Measurements from ENCODE around the gene COL6A3. TPM values are rescaled to one million over a fixed set of nuclear protein-coding genes. Genes with fewer than 3 reads are reported as not detected.

COL6A3 gene
- total RNA-seq, 1 donor from 2014 or later = 13.0 TPM

- TF ChIP-seq, protein P1, sequence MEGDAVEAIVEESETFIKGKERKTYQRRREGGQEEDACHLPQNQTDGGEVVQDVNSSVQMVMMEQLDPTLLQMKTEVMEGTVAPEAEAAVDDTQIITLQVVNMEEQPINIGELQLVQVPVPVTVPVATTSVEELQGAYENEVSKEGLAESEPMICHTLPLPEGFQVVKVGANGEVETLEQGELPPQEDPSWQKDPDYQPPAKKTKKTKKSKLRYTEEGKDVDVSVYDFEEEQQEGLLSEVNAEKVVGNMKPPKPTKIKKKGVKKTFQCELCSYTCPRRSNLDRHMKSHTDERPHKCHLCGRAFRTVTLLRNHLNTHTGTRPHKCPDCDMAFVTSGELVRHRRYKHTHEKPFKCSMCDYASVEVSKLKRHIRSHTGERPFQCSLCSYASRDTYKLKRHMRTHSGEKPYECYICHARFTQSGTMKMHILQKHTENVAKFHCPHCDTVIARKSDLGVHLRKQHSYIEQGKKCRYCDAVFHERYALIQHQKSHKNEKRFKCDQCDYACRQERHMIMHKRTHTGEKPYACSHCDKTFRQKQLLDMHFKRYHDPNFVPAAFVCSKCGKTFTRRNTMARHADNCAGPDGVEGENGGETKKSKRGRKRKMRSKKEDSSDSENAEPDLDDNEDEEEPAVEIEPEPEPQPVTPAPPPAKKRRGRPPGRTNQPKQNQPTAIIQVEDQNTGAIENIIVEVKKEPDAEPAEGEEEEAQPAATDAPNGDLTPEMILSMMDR (conservative IDR thresholded peaks at IDR 0.05; ENCODE audit: low read depth, low read length) = no peak
- H3K4me3 ChIP-seq (ENCODE audit: low read depth, low read length) = no peak overlapping the region
- DNase-seq (ENCODE audit: low read depth) = no peak
Measured at GRCh38 chr2:237374284-237375060, 39.5 kb downstream of the COL6A3 start.

DNA sequence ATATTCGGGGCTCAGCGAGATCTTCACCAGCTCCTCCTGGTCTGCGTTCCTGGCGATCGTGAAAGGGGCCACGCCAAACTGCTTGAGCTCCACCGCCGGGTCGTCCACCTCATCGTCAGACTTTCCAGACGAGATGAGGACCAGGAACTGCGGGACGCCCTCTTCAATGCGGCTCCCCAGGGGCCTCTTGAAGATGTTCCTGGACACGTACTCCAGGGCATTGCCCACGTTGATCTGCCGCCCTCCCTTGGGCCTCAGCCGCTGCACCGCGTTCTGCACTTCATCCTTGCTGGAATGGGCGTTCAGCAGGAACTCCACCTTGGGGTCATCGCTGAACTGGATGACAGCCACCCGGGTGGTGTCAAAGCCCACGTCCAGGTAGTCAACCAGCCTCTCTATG lies 42.1 kb downstream of the COL6A3 start:
- no peak overlapping the region for H3K4me3 ChIP-seq (ENCODE audit: low read depth, low read length)
- TF ChIP-seq, protein P1 (conservative IDR thresholded peaks at IDR 0.05; ENCODE audit: low read depth, low read length) = no peak
- no peak for DNase-seq (ENCODE audit: low read depth)

- H3K4me3 ChIP-seq (ENCODE audit: low read depth, low read length) = no peak overlapping the region
- TF ChIP-seq, protein P1 (conservative IDR thresholded peaks at IDR 0.05; ENCODE audit: low read depth, low read length) = no peak
Measured at GRCh38 chr2:237365671-237366070, 48.3 kb downstream of the COL6A3 start.

GRCh38 chr2:237364655-237365054 lies 49.3 kb downstream of the COL6A3 start:
- no peak overlapping the region for H3K4me3 ChIP-seq (ENCODE audit: low read depth, low read length)
- DNase-seq (ENCODE audit: low read depth) = no peak
- TF ChIP-seq, protein P1 (conservative IDR thresholded peaks at IDR 0.05; ENCODE audit: low read depth, low read length) = no peak

More at GRCh38 chr2:237365671-237366070, 48.3 kb downstream of the COL6A3 start:
- DNase-seq (ENCODE audit: low read depth) = no peak

DNA sequence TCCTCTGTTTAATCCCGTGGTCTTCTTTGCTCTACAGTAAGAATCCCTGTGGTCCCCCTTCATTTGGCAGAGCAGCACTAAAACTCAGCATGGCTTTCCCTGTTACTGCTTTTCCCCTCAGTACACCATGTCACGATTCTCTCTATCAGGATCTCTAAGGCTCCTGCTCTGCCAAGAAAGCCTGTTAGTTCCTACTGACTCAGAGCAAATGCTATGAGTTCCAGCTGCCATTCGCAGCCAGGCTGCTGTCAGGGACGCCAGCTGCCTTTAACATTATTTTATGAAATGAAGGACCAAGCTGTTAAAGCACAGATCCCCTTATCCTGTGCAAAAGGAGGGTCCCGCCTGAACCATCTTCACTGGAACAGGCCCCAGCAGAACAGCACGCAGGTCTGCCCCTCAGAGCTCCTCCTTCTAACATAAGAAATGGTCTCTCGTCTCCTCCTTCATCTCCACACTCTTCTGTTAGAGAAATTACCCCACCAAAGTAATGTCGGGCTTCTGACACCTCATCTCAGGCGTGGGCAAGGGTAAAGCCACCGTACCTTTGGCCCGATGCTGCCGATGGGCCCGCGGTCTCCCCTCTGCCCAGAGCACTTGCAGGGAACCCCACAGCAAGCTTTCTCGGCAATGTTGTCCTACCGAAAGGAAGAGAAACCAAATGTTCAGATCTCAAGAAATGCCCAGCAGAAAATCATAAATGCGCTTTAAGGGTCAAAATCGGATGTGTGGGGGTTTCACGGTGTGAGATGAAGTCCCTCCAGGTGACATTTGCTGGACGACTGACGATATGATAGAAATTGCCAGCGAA lies 52.6 kb downstream of the COL6A3 start:
- no peak for DNase-seq (ENCODE audit: low read depth)
- TF ChIP-seq, protein P1 (conservative IDR thresholded peaks at IDR 0.05; ENCODE audit: low read depth, low read length) = no peak
- H3K4me3 ChIP-seq (ENCODE audit: low read depth, low read length) = no peak overlapping the region

- TF ChIP-seq, protein P1 (conservative IDR thresholded peaks at IDR 0.05; ENCODE audit: low read depth, low read length) = no peak
- no peak for DNase-seq (ENCODE audit: low read depth)
- H3K4me3 ChIP-seq (ENCODE audit: low read depth, low read length) = no peak overlapping the region
Measured at GRCh38 chr2:237359894-237360780, 53.8 kb downstream of the COL6A3 start.
